ENCODE measurements around the gene SPEF1. TPM values are rescaled to one million over a fixed set of nuclear protein-coding genes. Genes with fewer than 3 reads are reported as not detected.

The SPEF1 gene
- total and polyA plus RNA-seq, 2 of the 13 experiments (the other 11 are each of a cell fraction or from before 2014, with no cell fraction given) = 0.11 to 0.27 TPM

GRCh38 chr20:3795511-3796468, 14.5 kb upstream of the SPEF1 start, which contains the start of gene CDC25B (continued):
- TF ChIP-seq EEA1 (CRISPR knock-in tag; IDR thresholded peaks at IDR 0.05; ENCODE audit: borderline replicate concordance) (no peak), ZBTB14 (CRISPR knock-in tag; IDR thresholded peaks at IDR 0.05) (no peak), HINFP (CRISPR knock-in tag; IDR thresholded peaks at IDR 0.05; ENCODE audit: low read depth) (peak; percentile 71; the same call in 1 of the 2 replicates), ZNF331 (CRISPR knock-in tag; IDR thresholded peaks at IDR 0.05) (peak; percentile 66), SMARCC2 (IDR thresholded peaks at IDR 0.05) (no peak), HNF1A (IDR thresholded peaks at IDR 0.05; ENCODE audit: low read depth) (no peak), HNF1A (CRISPR knock-in tag; IDR thresholded peaks at IDR 0.05; ENCODE audit: borderline replicate concordance) (peak; percentile 78; the same call in 1 of the 2 replicates), ZNF781 (CRISPR knock-in tag; IDR thresholded peaks at IDR 0.05; ENCODE audit: borderline replicate concordance, not compliant biosample characterization) (peak; percentile 41), ZNF704 (CRISPR knock-in tag; IDR thresholded peaks at IDR 0.05; ENCODE audit: borderline replicate concordance) (no peak), ZNF569 (CRISPR knock-in tag; IDR thresholded peaks at IDR 0.05; ENCODE audit: borderline replicate concordance) (peak; percentile 33; the same call in 1 of the 2 replicates), DNMT3B (CRISPR knock-in tag; conservative IDR thresholded peaks at IDR 0.05) (no peak), HNRNPLL (IDR thresholded peaks at IDR 0.05; ENCODE audit: low read depth, low read length, poor library complexity, severe bottlenecking) (peak; percentile 61), SNRNP70 (IDR thresholded peaks at IDR 0.05; ENCODE audit: low read depth, low read length) (no peak)
- TF ChIP-seq, protein P1, sequence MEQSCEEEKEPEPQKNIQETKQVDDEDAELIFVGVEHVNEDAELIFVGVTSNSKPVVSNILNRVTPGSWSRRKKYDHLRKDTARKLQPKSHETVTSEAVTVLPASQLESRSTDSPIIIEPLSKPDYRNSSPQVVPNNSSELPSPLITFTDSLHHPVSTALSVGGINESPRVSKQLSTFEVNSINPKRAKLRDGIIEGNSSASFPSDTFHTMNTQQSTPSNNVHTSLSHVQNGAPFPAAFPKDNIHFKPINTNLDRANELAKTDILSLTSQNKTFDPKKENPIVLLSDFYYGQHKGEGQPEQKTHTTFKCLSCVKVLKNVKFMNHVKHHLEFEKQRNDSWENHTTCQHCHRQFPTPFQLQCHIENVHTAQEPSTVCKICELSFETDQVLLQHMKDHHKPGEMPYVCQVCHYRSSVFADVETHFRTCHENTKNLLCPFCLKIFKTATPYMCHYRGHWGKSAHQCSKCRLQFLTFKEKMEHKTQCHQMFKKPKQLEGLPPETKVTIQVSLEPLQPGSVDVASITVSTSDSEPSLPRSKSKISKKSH (CRISPR knock-in tag; IDR thresholded peaks at IDR 0.05; ENCODE audit: borderline replicate concordance) = peak; percentile 92
- TF ChIP-seq, protein P2, sequence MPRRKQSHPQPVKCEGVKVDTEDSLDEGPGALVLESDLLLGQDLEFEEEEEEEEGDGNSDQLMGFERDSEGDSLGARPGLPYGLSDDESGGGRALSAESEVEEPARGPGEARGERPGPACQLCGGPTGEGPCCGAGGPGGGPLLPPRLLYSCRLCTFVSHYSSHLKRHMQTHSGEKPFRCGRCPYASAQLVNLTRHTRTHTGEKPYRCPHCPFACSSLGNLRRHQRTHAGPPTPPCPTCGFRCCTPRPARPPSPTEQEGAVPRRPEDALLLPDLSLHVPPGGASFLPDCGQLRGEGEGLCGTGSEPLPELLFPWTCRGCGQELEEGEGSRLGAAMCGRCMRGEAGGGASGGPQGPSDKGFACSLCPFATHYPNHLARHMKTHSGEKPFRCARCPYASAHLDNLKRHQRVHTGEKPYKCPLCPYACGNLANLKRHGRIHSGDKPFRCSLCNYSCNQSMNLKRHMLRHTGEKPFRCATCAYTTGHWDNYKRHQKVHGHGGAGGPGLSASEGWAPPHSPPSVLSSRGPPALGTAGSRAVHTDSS (CRISPR knock-in tag; conservative IDR thresholded peaks at IDR 0.05) = 0 out of 2 replicates have a peak, but pooled peaks have one; percentile 22
